Fibroblast of pulmonary artery (primary cell): ENCODE data around the gene THBS4.

Source experiments
- DNase-seq: peaks from one replicate; pipeline ENCODE4 v3.0.0-alpha.2; 2010; ENCODE audit warnings: low read depth
- H3K4me3 ChIP-seq: replicated peaks from 2 replicates; pipeline ENCODE4 v1.5.1; 2011; ENCODE audit warnings: low read depth, mild to moderate bottlenecking, control low read depth, low read length, moderate library complexity
- CTCF ChIP-seq: IDR thresholded peaks from 2 replicates; pipeline ENCODE4 v1.5.1; 2011; ENCODE audit warnings: mild to moderate bottlenecking, control low read depth, low read length, inconsistent platforms; ENCODE audit errors: missing control alignments

Gene THBS4

DNA sequence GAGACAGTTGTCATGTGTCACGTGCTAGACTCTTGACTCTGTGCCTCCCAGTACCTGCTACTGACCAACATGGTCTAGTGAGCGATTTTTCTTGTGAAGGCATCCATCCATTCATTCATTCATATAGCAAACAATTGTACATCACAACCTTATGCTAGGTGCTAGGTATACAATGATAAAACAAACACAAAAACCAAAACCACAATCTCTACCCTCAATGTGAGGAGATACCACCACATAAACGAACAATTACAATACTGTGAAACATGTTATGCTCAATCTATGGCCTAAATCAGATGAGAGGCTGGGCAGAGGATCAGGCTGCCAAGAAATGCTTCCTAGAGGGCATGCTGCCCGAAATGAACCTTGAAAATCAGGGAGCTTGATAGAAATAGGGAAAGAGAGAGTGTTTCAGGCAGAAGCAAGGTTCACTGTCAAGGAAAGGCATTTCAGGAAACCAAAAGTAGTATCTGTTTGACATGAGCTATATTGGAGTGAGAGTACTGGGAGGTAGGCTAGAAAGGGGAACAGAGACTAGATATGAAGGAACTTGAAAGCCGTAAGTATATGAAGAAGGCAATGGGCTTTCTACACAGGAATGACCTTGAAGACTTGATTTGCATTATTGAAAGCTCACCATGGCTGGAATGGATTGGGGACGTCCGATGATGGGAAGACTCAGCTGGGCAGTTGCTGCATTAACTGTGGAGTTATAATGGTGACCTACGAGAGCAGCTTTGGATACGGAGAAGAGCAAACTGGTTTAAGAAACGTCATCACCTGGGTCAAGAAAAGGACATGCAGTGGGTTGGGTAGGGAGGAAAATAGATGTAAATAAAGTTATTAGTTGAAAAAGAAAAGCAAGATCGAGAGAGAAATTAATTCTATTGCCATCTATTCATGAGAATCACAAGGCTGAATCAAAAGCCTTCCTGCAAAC is 90.1 kb downstream of the THBS4 start:
- no peak overlapping the region for H3K4me3 ChIP-seq
- no peak for TF ChIP-seq CTCF
- DNase-seq: no peak

DNA sequence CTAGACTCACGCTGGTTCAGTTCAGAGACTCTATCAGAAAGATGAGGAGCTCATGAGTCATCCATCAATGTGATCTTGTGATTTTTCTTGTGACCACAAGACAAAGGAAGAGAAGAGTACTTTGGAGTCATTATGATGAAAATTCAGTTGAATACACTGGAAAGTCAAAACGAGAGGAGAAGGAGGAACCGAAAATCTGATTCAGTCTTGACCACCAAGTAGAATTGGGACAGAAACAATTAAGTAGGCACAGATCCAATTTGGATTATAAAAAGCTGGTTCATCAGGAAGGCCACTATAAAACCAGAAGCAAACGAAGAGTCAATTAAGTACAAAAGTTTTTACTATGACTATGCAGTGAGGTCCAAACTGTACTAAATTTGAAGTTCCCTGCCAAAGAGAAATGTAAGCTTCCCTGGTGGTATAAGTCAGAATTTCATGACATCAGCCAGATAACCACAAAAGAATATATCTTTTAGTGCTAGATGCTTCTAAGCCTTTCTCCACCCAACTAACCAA is 90.9 kb downstream of the THBS4 start:
- no peak for TF ChIP-seq CTCF
- no peak overlapping the region for H3K4me3 ChIP-seq
- peak; percentile 45 for DNase-seq

DNA sequence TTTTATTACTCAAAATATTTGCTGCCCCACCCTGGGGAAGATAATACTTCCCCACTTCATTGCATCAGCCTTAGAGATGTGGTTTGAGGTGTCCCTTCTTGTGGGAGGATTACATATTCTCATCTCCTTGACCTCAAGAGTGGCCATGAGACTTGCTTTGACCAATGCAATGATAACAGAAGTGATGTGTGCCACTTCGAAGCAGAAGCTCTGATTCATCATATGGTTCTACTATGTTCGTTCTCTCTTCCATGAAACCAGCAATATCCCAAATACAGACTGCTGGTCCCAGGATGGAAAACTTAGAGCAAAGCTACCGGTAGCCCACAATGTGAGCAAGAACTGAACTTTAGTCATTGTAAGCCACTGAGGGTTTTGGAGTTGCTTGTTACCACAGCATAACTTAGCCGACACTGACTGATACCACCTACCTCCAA is 92.0 kb downstream of the THBS4 start:
- no peak for DNase-seq
- no peak overlapping the region for H3K4me3 ChIP-seq
- no peak for TF ChIP-seq CTCF

DNA sequence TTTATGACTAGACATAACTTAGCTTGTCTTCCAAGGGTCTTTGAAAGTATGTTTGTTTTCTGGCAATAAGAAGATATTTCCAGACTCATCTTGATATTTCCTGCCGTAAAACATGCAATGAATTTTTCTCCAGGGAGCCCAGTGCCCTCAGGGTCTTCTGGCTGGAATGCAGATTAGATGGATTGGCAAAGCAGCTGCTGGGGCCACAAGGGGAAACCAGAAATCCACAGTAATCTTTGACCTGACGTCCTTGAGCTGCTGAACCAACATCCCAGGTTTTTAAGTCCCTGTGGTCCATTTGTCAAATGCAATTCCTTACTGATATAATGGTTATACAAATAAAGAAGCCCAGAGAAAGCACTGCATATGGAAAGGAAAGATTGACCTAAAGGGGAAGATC is 93.0 kb downstream of the THBS4 start:
- no peak for DNase-seq
- H3K4me3 ChIP-seq: no peak overlapping the region
- TF ChIP-seq CTCF: no peak

DNA sequence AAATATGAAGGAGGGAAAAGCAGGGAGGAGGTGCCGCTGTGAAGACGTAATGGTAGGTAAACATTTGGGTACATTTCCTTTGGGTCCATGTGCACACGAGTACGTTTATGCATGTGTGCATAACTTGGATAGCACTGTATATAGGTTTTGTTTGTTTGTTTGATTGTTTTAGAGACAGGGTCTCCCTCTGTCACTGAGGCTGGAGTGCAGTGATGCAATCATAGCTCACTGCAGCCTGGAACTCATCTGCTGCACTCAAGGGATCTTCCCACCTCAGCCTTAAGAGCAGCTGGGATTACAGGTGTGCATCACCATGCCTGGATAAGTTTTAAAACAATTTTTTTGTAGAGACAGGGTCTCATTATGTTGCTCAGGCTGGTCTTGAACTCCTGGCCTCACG is 94.0 kb downstream of the THBS4 start:
- no peak overlapping the region for H3K4me3 ChIP-seq
- TF ChIP-seq CTCF: no peak
- no peak for DNase-seq
